Measurements from ENCODE around the gene AHNAK2.

Gene AHNAK2

DNA sequence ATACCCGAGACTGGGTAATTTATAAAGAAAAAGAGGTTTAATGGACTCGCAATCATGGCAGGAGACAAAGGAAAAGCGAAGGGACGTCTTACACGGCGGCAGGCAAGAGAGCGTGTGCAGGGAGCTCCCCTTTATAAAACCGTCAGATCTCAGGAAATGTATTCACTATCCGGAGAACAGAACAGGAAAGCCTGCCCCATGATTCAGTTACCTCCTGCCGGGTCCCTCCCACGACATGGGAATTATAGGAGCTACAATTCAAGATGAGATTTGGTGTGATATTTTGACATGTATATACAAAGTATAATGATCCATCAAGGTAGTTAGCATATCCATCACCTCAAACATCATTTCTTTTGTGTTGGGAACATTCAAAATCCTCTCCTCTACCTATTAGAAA lies 45.0 kb upstream of the AHNAK2 start:
- DNase-seq (ENCODE audit: low read depth), result no peak
- H3K4me3 ChIP-seq (ENCODE audit: low read depth, low read length), result no peak overlapping the region

DNA sequence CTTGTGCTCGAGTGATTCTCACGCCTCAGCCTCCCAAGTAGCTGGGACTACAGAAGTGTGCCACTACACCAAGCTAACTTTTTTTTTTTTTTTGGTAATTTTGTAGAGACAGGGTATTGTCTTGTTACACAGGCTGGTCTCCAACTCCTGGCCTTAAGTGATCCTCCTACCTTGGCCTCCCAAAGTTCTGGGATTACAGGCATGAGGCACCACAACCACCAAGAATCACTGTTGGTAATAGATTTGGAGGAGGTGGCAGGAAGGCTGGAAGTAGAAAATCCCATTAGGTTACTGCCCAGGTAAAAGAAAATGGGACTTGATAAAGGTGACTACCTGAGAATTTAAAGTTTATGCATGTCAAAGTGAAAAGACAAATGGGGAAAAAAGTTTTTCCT lies 44.1 kb upstream of the AHNAK2 start:
- peak overlapping the region; percentile 81 for H3K4me3 ChIP-seq (ENCODE audit: low read depth, low read length)
- TF ChIP-seq, protein P1, sequence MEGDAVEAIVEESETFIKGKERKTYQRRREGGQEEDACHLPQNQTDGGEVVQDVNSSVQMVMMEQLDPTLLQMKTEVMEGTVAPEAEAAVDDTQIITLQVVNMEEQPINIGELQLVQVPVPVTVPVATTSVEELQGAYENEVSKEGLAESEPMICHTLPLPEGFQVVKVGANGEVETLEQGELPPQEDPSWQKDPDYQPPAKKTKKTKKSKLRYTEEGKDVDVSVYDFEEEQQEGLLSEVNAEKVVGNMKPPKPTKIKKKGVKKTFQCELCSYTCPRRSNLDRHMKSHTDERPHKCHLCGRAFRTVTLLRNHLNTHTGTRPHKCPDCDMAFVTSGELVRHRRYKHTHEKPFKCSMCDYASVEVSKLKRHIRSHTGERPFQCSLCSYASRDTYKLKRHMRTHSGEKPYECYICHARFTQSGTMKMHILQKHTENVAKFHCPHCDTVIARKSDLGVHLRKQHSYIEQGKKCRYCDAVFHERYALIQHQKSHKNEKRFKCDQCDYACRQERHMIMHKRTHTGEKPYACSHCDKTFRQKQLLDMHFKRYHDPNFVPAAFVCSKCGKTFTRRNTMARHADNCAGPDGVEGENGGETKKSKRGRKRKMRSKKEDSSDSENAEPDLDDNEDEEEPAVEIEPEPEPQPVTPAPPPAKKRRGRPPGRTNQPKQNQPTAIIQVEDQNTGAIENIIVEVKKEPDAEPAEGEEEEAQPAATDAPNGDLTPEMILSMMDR (IDR thresholded peaks at IDR 0.05; ENCODE audit: low read depth, low read length), result no peak
- TF ChIP-seq, protein P2, sequence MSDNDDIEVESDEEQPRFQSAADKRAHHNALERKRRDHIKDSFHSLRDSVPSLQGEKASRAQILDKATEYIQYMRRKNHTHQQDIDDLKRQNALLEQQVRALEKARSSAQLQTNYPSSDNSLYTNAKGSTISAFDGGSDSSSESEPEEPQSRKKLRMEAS (IDR thresholded peaks at IDR 0.05; ENCODE audit: low read depth, low read length), result no peak
- no peak for TF ChIP-seq POLR2A (IDR thresholded peaks at IDR 0.05; ENCODE audit: extremely low read depth, insufficient read length)
- TF ChIP-seq MYC (IDR thresholded peaks at IDR 0.05; ENCODE audit: low read depth, low read length), result no peak
- no peak for DNase-seq (ENCODE audit: low read depth)

More for the DNA sequence above, 45.0 kb upstream of the AHNAK2 start:
- TF ChIP-seq MYC (IDR thresholded peaks at IDR 0.05; ENCODE audit: low read depth, low read length) (no peak), POLR2A (IDR thresholded peaks at IDR 0.05; ENCODE audit: extremely low read depth, insufficient read length) (no peak)
- TF ChIP-seq, protein P1 (IDR thresholded peaks at IDR 0.05; ENCODE audit: low read depth, low read length), result no peak
- TF ChIP-seq, protein P2 (IDR thresholded peaks at IDR 0.05; ENCODE audit: low read depth, low read length), result no peak

DNA sequence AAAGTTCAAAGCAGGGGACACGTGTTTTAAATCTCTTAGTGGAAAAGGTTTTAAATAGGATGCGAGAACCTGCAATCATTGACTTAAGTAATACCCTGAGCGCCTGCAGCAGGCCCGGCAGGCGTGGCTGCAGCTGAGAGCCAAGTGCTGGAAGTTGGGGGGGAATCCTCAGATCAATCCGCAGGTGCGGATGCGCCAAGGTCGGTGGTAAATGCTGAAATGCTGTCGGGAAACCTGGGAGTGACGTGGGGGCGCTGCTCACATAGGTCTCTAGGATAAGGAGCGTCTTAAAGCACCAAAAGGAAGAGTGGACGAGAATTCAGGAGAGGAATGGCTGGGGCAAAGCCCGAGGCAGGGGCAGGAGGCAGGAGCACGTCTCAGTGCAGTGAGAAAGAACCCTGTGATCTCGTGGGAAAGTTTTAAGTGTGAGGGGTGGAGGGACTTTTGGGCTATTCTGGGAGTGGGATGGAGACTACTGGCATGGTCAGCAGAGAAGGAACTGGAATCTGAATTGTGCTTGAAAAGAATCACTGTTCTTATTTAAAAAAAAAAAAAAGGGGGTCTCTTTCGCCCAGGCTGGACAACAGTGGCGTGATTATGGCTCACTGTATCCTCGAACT lies 43.6 kb upstream of the AHNAK2 start:
- peak; percentile 76 for DNase-seq (ENCODE audit: low read depth)
- TF ChIP-seq POLR2A (IDR thresholded peaks at IDR 0.05; ENCODE audit: extremely low read depth, insufficient read length), result no peak
- TF ChIP-seq, protein P1 (IDR thresholded peaks at IDR 0.05; ENCODE audit: low read depth, low read length), result peak; percentile 11
- H3K4me3 ChIP-seq (ENCODE audit: low read depth, low read length), result peak overlapping the region; percentile 81

DNA sequence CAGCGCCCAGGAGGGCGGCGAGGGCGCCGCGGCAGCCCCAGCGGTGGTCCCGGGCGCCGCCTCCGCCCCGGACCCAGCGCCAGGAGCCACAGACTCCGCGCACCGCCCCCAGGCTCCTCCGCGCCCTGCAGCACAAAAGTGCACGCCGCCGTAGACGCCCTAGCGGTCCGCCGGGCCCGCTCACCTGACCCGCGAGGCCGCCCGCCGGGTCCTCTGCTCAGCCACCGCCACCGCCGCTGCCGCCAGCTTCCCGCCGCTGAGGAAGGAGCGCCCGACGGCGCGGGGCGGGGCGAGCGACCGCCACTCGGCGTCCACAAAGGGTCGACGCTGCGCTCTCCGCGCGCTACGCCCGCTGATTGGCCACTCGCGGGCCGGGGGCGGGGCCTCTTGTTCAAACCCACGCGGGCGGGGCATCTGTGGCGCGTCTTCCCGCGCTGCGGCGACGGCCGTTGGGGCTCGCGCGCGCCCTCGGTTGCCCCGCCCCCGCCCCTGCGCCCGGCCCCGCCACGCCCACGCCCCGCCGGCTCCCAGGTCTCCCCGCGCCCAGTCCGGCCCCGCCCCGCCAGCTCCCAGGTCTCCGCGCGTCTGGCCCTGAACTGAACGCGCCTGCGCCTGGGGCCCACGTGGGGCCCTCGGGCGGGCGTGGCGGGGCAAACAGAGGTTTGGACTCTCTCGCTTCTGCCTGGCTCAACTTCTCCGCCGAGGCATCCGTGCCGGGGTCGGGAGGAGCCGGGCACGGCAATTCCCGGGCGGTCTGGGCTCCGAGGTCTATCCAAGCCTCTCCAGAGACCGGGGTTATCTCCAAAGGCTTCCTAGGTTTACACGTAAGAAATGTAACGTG lies 42.9 kb upstream of the AHNAK2 start, which contains the start of gene CDCA4:
CDCA4 (minus strand) TSS at position 269 of the 841 bp plus-strand sequence. CDS start 9,154 bp downstream, outside the sequence.
- DNase-seq (ENCODE audit: low read depth), result peak; percentile 96
- TF ChIP-seq, protein P1 (IDR thresholded peaks at IDR 0.05; ENCODE audit: low read depth, low read length), result no peak
- TF ChIP-seq POLR2A (IDR thresholded peaks at IDR 0.05; ENCODE audit: extremely low read depth, insufficient read length) (peak; percentile 84), MYC (IDR thresholded peaks at IDR 0.05; ENCODE audit: low read depth, low read length) (peak; percentile 92)
- TF ChIP-seq, protein P2 (IDR thresholded peaks at IDR 0.05; ENCODE audit: low read depth, low read length), result peak; percentile 91
- peak within 1 kb of the TSS; percentile 81 for H3K4me3 ChIP-seq (ENCODE audit: low read depth, low read length)

DNA sequence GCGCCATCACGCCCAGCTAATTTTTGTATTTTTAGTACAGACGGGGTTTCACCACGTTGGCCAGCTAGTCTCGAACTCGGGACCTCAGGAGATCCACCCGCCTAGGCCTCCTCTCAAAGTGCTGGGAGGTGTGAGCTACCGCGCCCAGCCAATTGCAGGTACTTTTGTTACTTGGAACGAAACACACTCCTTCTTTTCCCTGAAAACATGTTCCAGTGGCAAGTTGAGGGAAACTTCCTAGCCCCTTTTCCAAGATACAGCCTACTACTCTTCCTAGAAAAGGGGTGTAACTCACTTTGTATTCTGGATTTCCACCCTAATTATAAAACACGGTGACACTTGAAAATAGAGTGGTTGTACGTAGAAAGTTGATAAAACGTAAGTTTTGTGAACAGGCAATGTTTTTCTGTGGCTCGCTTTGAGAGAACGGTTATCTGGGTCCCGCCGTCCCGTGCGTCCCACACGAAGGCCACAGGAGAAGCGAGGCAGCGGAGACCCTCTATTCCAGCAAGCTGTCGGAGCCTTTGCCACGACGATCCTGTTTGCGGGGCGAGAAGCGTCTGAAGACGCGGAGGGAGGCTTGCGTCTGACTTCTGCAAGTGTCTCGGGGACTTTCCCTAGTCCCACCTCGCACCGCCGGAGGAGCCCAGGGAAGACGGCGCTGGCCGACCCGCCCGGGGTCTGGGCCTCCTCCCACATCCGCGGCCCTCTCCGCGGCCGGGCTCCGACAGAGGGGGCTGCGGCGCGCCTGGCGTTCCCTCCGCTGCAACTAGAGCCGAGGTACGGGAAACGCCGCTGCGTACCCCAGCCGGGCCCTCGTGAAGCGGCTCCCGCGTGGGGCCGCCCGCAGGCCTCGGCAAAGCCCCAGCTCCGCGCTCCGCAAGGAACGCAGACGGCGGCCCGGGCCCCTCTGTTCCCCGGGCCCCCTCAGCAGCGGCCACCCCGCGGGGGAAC lies 42.0 kb upstream of the AHNAK2 start:
- peak overlapping the region; percentile 78 for H3K4me3 ChIP-seq (ENCODE audit: low read depth, low read length)
- TF ChIP-seq MYC (IDR thresholded peaks at IDR 0.05; ENCODE audit: low read depth, low read length) (no peak), POLR2A (IDR thresholded peaks at IDR 0.05; ENCODE audit: extremely low read depth, insufficient read length) (no peak)
- TF ChIP-seq, protein P2 (IDR thresholded peaks at IDR 0.05; ENCODE audit: low read depth, low read length), result no peak
- TF ChIP-seq, protein P1 (IDR thresholded peaks at IDR 0.05; ENCODE audit: low read depth, low read length), result no peak
- peak; percentile 65 for DNase-seq (ENCODE audit: low read depth)

Data from NB4 (cell line).